ENCODE results near the gene FMN2. TPM values are rescaled to one million over a fixed set of nuclear protein-coding genes. Genes with fewer than 3 reads are reported as not detected.

The FMN2 gene
- total RNA-seq, 1 donor from 2014 or later, result 150 TPM

DNA sequence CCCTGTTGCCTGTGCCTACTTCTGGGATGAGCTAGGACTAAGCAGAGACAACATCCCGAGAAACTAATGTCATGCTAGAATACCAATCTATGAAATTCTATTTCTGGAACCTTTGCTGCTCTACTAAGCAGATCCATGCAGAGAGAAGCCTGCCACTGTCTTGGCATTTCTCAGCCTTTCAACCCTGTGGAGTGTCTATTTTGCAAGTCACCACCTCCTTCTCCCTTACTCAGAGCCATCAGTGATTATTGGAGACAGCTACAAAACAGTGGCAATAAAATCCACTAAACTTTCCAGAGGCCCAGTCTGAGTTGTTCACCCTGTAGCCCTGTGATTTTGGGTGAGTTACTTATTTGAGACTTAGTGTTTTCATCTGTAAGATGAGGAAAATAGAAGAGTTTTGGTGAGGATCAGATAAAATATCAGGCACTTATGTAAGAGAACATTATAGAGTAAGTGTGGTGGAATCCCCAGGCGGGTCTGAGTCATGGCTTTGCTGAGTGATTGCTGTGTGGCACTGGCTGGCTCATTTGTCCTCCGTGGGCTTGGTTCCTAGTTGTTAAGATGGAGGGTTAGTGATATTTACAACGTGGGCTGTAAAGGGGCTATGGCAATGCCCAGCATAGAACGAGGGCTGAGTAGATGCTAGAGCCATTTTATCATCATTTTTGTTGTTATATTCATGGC, 61.1 kb downstream of the FMN2 start:
- Mint-ChIP-seq H3K27ac (ENCODE audit: unreplicated experiment) (peak overlapping the region; percentile 62), H3K4me3 (ENCODE audit: unreplicated experiment) (no peak overlapping the region), H3K9me3 (ENCODE audit: unreplicated experiment) (peaks cover 5% of the 10 kb centered on the region), H3K27me3 (ENCODE audit: unreplicated experiment) (no peaks in the 10 kb centered on the region), H3K4me1 (ENCODE audit: low read depth, unreplicated experiment) (peaks cover 25% of the 10 kb centered on the region), H3K36me3 (ENCODE audit: unreplicated experiment) (no peaks in the 10 kb centered on the region)
- no peak for TF ChIP-seq CTCF (IDR thresholded peaks at IDR 0.05; ENCODE audit: partially characterized antibody, unreplicated experiment)
- no peak for DNase-seq

DNA sequence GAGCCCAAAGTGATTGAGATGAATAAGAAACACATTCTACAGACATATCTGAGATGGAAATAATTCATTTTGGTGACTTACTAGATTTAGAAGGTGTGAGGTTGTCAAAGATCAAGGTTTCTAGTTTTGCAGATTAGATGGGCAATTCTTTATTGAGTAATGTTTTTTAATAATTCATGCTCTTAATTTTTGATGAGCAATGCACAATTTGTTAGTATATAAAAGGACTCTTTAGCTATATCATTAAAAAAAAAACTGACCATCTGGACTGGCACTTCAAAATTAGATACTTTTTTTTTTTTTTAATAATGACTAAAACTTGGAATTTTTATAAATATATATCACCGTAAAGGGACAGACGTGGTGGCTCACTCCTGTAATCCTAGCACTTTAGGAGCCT, 63.9 kb downstream of the FMN2 start:
- no peak for DNase-seq
- Mint-ChIP-seq H3K27me3 (ENCODE audit: unreplicated experiment) (no peaks in the 10 kb centered on the region), H3K36me3 (ENCODE audit: unreplicated experiment) (no peaks in the 10 kb centered on the region), H3K4me1 (ENCODE audit: low read depth, unreplicated experiment) (peaks cover 10% of the 10 kb centered on the region), H3K4me3 (ENCODE audit: unreplicated experiment) (no peak overlapping the region), H3K27ac (ENCODE audit: unreplicated experiment) (no peak overlapping the region), H3K9me3 (ENCODE audit: unreplicated experiment) (peaks cover 5% of the 10 kb centered on the region)
- no peak for TF ChIP-seq CTCF (IDR thresholded peaks at IDR 0.05; ENCODE audit: partially characterized antibody, unreplicated experiment)

DNA sequence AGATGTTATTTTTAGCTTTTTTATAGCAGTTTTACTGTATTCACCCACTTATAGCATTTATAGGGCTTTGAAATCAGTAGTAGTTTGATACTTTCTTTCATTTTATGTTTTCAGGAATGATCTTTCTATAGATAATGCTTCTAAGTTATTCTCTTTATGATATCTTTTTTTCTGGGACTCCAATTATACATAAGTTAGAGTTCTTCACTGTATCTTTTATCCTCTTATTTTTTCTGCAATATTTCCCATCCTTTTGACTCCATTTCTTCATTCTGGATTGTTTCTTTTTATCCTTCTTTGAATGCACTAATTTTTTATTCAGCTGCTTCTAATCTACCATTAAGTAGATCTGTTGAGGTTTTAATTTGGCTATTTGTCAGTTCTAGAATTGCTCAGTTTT, 73.1 kb downstream of the FMN2 start:
- DNase-seq, result no peak
- peaks cover 2% of the 10 kb centered on the region for H3K4me1 Mint-ChIP-seq (ENCODE audit: low read depth, unreplicated experiment)

GRCh38 chr1:240169188-240169587, 77.5 kb downstream of the FMN2 start:
- H3K4me1 Mint-ChIP-seq (ENCODE audit: low read depth, unreplicated experiment), result peaks cover 24% of the 10 kb centered on the region
- H3K9me3 Mint-ChIP-seq (ENCODE audit: unreplicated experiment), result peaks cover 12% of the 10 kb centered on the region
- peaks cover 4% of the 10 kb centered on the region for H3K36me3 Mint-ChIP-seq (ENCODE audit: unreplicated experiment)
- no peak for DNase-seq
- peaks cover 2% of the 10 kb centered on the region for H3K27me3 Mint-ChIP-seq (ENCODE audit: unreplicated experiment)
- H3K27ac Mint-ChIP-seq (ENCODE audit: unreplicated experiment), result no peak overlapping the region
- no peak for TF ChIP-seq CTCF (IDR thresholded peaks at IDR 0.05; ENCODE audit: partially characterized antibody, unreplicated experiment)
- no peak overlapping the region for H3K4me3 Mint-ChIP-seq (ENCODE audit: unreplicated experiment)

More for the DNA sequence above, 73.1 kb downstream of the FMN2 start:
- Mint-ChIP-seq H3K27ac (ENCODE audit: unreplicated experiment) (no peak overlapping the region), H3K27me3 (ENCODE audit: unreplicated experiment) (no peaks in the 10 kb centered on the region), H3K36me3 (ENCODE audit: unreplicated experiment) (peaks cover 4% of the 10 kb centered on the region), H3K4me3 (ENCODE audit: unreplicated experiment) (no peak overlapping the region), H3K9me3 (ENCODE audit: unreplicated experiment) (peaks cover 3% of the 10 kb centered on the region)
- no peak for TF ChIP-seq CTCF (IDR thresholded peaks at IDR 0.05; ENCODE audit: partially characterized antibody, unreplicated experiment)

GRCh38 chr1:240170266-240170665, 78.6 kb downstream of the FMN2 start:
- H3K9me3 Mint-ChIP-seq (ENCODE audit: unreplicated experiment), result peaks cover 9% of the 10 kb centered on the region
- H3K4me1 Mint-ChIP-seq (ENCODE audit: low read depth, unreplicated experiment), result peaks cover 27% of the 10 kb centered on the region
- no peak overlapping the region for H3K27ac Mint-ChIP-seq (ENCODE audit: unreplicated experiment)
- DNase-seq, result no peak
- H3K36me3 Mint-ChIP-seq (ENCODE audit: unreplicated experiment), result peaks cover 4% of the 10 kb centered on the region
- H3K4me3 Mint-ChIP-seq (ENCODE audit: unreplicated experiment), result no peak overlapping the region
- TF ChIP-seq CTCF (IDR thresholded peaks at IDR 0.05; ENCODE audit: partially characterized antibody, unreplicated experiment), result no peak
- peaks cover 2% of the 10 kb centered on the region for H3K27me3 Mint-ChIP-seq (ENCODE audit: unreplicated experiment)
